GM23338 (cell line): ENCODE results near the gene TMEM140. TPM values are rescaled to one million over a fixed set of nuclear protein-coding genes. Genes with fewer than 3 reads are reported as not detected.

Experiments
- ATAC-seq: fragments of 200-7000 bp; cut with Tn5 transposase; 3 replicates; pipeline ENCODE4 v1.9.1; 2020
- DNase-seq: peaks from one replicate; pipeline ENCODE4 v3.0.0-alpha.2; 2015; ENCODE audit warnings: low spot score
- H2AFZ ChIP-seq: fragments of 200-600 bp; sonication (generic); 2 replicates; pipeline ENCODE4 v1.8.0; 2016; ENCODE audit warnings: antibody characterized with exemption, mild to moderate bottlenecking, moderate library complexity
- H3F3A ChIP-seq: fragments of 200-600 bp; sonication (generic); replicated peaks from 2 replicates; pipeline ENCODE4 v1.8.0; 2017; ENCODE audit warnings: antibody characterized with exemption, mixed run types, low read depth
- H3K27ac ChIP-seq: fragments of 200-600 bp; sonication (generic); 2 replicates; pipeline ENCODE4 v1.6.1; 2016; ENCODE audit warnings: low read depth
- H3K27me3 ChIP-seq: fragments of 200-600 bp; sonication (generic); 2 replicates; pipeline ENCODE4 v1.8.0; 2016; ENCODE audit warnings: mild to moderate bottlenecking, mixed run types, moderate library complexity; ENCODE audit not compliant: insufficient read depth
- H3K36me3 ChIP-seq: fragments of 200-600 bp; sonication (generic); 2 replicates; pipeline ENCODE4 v1.8.0; 2016; ENCODE audit warnings: mild to moderate bottlenecking; ENCODE audit not compliant: insufficient read depth
- H3K4me1 ChIP-seq: fragments of 200-600 bp; sonication (generic); 2 replicates; pipeline ENCODE4 v1.8.0; 2016; ENCODE audit warnings: mild to moderate bottlenecking, moderate library complexity; ENCODE audit not compliant: insufficient read depth
- H3K4me2 ChIP-seq: fragments of 200-600 bp; sonication (generic); 2 replicates; pipeline ENCODE4 v1.7.1; 2017; ENCODE audit warnings: mixed run types
- H3K4me3 ChIP-seq: fragments of 200-600 bp; sonication (generic); 2 replicates; pipeline ENCODE4 v1.6.1; 2016; ENCODE audit warnings: mixed run types
- H3K79me2 ChIP-seq: fragments of 200-600 bp; sonication (generic); replicated peaks from 2 replicates; pipeline ENCODE4 v1.8.0; 2017; ENCODE audit warnings: mild to moderate bottlenecking; ENCODE audit not compliant: insufficient read depth
- H3K9me2 ChIP-seq: fragments of 200-600 bp; sonication (generic); 2 replicates; pipeline ENCODE4 v1.8.0; 2017; ENCODE audit not compliant: insufficient read depth
- H4K20me1 ChIP-seq: fragments of 200-600 bp; sonication (generic); replicated peaks from 2 replicates; pipeline ENCODE4 v1.8.0; 2017; ENCODE audit warnings: mild to moderate bottlenecking; ENCODE audit not compliant: insufficient read depth
- H3K27ac Mint-ChIP-seq: 2 replicates; pipeline ENCODE4 v1.8.0; 2020; ENCODE audit warnings: inconsistent platforms, mild to moderate bottlenecking, moderate library complexity, mixed read lengths
- H3K27me3 Mint-ChIP-seq: 3 replicates; pipeline ENCODE4 v1.8.0; 2022; ENCODE audit warnings: low read depth, mild to moderate bottlenecking, moderate library complexity, mixed read lengths, inconsistent platforms; ENCODE audit not compliant: insufficient read depth, poor library complexity
- H3K36me3 Mint-ChIP-seq: 3 replicates; pipeline ENCODE4 v1.8.0; 2021; ENCODE audit warnings: low read depth, mild to moderate bottlenecking, inconsistent platforms, moderate library complexity, mixed read lengths
- H3K4me1 Mint-ChIP-seq: 3 replicates; pipeline ENCODE4 v1.8.0; 2020; ENCODE audit warnings: mild to moderate bottlenecking, inconsistent platforms, mixed read lengths
- H3K4me3 Mint-ChIP-seq: 3 replicates; pipeline ENCODE4 v1.8.0; 2021; ENCODE audit warnings: moderate library complexity, mild to moderate bottlenecking, inconsistent platforms, mixed read lengths
- H3K9me3 Mint-ChIP-seq: 3 replicates; pipeline ENCODE4 v1.8.0; 2020; ENCODE audit warnings: moderate library complexity, mild to moderate bottlenecking, inconsistent platforms, mixed read lengths
- CREB1 ChIP-seq: fragments of 250-450 bp; sonication (Bioruptor Pico); IDR thresholded peaks from 2 replicates; pipeline ENCODE4 v1.5.0; 2020; ENCODE audit warnings: low read depth, mild to moderate bottlenecking, moderate library complexity
- ETS1 ChIP-seq: IDR thresholded peaks from 2 replicates; pipeline ENCODE4 v1.6.1; 2016; ENCODE audit warnings: antibody characterized with exemption
- EZH2 ChIP-seq: fragments of 200-600 bp; sonication (generic); IDR thresholded peaks from one replicate; pipeline ENCODE4 v1.8.0; 2017; ENCODE audit warnings: antibody characterized with exemption, mild to moderate bottlenecking, low read depth; ENCODE audit not compliant: unreplicated experiment
- EZH2phosphoT487 ChIP-seq: fragments of 200-600 bp; sonication (generic); IDR thresholded peaks from one replicate; pipeline ENCODE4 v1.8.1; 2018; ENCODE audit warnings: antibody characterized with exemption; ENCODE audit not compliant: unreplicated experiment
- JUNB ChIP-seq: IDR thresholded peaks from one replicate; pipeline ENCODE4 v1.6.1; 2016; ENCODE audit warnings: antibody characterized with exemption; ENCODE audit not compliant: unreplicated experiment
- NANOG ChIP-seq: IDR thresholded peaks from 2 replicates; pipeline ENCODE4 v1.6.1; 2016; ENCODE audit warnings: antibody characterized with exemption, borderline replicate concordance
- POLR2AphosphoS5 ChIP-seq: IDR thresholded peaks from 2 replicates; pipeline ENCODE4 v1.6.1; 2016; ENCODE audit warnings: antibody characterized with exemption, low read depth
- STAT1 ChIP-seq: IDR thresholded peaks from one replicate; pipeline ENCODE4 v1.6.1; 2016; ENCODE audit warnings: antibody characterized with exemption; ENCODE audit not compliant: unreplicated experiment
- ZNF114 ChIP-seq: fragments of 250-450 bp; sonication (Bioruptor Pico); IDR thresholded peaks from 2 replicates; pipeline ENCODE4 v1.5.0; 2020; ENCODE audit warnings: mild to moderate bottlenecking, moderate library complexity
- ZNF462 ChIP-seq: fragments of 250-450 bp; sonication (Bioruptor Pico); IDR thresholded peaks from 2 replicates; pipeline ENCODE4 v1.5.0; 2020; ENCODE audit warnings: mild to moderate bottlenecking, moderate library complexity
- polyA plus RNA-seq: library from polyadenylated mRNA; unstranded; fragments of >200 nt; fragmentation: Nextera tagmentation; extraction: Ambion mirVana; gene quantifications from 2 replicates; pipeline ENCODE4 v1.2.1, GENCODE V29; 2016
- total RNA-seq: library from RNA; depleted of rRNA; stranded (reverse); fragments of >200 nt; shearing (Covaris generic); gene quantifications from 2 replicates; pipeline ENCODE4 v1.2.3, GENCODE V29; 2014
- TF ChIP-seq, protein P1 (sequence below), 2 experiments: fragments of 200-600 bp in 1 of 2; sonication (generic) in 1 of 2; conservative IDR thresholded peaks; 2 replicates each; pipeline versions ENCODE4 v1.5.1 to v1.6.1; 2016 to 2017; ENCODE audit warnings: antibody characterized with exemption in 2 of 2, low read depth in 2 of 2, mild to moderate bottlenecking in 2 of 2, moderate library complexity in 1 of 2

The TMEM140 gene
- total and polyA plus RNA-seq, 2 experiments from 2014 or later = 2.7 TPM; not detected in 1

- Histone ChIP-seq H3F3A (no peaks in the 10 kb centered on the region), H3K27me3 (no peaks in the 10 kb centered on the region), H3K4me2 (no peak overlapping the region), H3K4me3 (no peak overlapping the region), H3K4me1 (peaks cover 23% of the 10 kb centered on the region), H3K27ac (no peak overlapping the region), H4K20me1 (peaks cover 4% of the 10 kb centered on the region; the same call in 1 of the 2 replicates), H3K9me2 (peaks cover 4% of the 10 kb centered on the region; the same call in 1 of the 2 replicates), H2AFZ (no peak overlapping the region), H3K36me3 (peaks cover 13% of the 10 kb centered on the region; the same call in 1 of the 2 replicates), H3K79me2 (no peaks in the 10 kb centered on the region; the same call in 1 of the 2 replicates)
- Mint-ChIP-seq H3K27me3 (peaks cover 10% of the 10 kb centered on the region), H3K9me3 (peaks cover 56% of the 10 kb centered on the region), H3K4me1 (peaks cover 22% of the 10 kb centered on the region), H3K36me3 (peaks cover 96% of the 10 kb centered on the region), H3K27ac (no peak overlapping the region), H3K4me3 (no peak overlapping the region)
- TF ChIP-seq NANOG = no peak
- TF ChIP-seq, protein P1, sequence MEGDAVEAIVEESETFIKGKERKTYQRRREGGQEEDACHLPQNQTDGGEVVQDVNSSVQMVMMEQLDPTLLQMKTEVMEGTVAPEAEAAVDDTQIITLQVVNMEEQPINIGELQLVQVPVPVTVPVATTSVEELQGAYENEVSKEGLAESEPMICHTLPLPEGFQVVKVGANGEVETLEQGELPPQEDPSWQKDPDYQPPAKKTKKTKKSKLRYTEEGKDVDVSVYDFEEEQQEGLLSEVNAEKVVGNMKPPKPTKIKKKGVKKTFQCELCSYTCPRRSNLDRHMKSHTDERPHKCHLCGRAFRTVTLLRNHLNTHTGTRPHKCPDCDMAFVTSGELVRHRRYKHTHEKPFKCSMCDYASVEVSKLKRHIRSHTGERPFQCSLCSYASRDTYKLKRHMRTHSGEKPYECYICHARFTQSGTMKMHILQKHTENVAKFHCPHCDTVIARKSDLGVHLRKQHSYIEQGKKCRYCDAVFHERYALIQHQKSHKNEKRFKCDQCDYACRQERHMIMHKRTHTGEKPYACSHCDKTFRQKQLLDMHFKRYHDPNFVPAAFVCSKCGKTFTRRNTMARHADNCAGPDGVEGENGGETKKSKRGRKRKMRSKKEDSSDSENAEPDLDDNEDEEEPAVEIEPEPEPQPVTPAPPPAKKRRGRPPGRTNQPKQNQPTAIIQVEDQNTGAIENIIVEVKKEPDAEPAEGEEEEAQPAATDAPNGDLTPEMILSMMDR (conservative IDR thresholded peaks at IDR 0.05; ENCODE audit: low read depth in 2 of 2) = no peak
- no peak for TF ChIP-seq ZNF114 (CRISPR knock-in tag)
- TF ChIP-seq CREB1 (CRISPR knock-in tag) = no peak
- no peak for TF ChIP-seq JUNB
- no peak for TF ChIP-seq EZH2
- no peak for TF ChIP-seq ETS1
- no peak for TF ChIP-seq EZH2phosphoT487
- TF ChIP-seq POLR2AphosphoS5 = no peak
- TF ChIP-seq ZNF462 (CRISPR knock-in tag) = no peak
- no peak for TF ChIP-seq STAT1
- ATAC-seq = no peak
- DNase-seq = no peak
Observed at GRCh38 chr7:135162382-135163001, 14.6 kb downstream of the TMEM140 start.
